Kidney (tissue), 14 donors: ENCODE measurements around the gene TSPAN12. TPM values are rescaled to one million over a fixed set of nuclear protein-coding genes. Genes with fewer than 3 reads are reported as not detected.
A peak's percentile ranks its signal among the peaks of the same experiment; 100 is the strongest.

Experiments used
- DNase-seq, 5 donors: peaks; one replicate each; pipeline ENCODE4 v3.0.0-alpha.2; 2013 to 2020
- FAIRE-seq: peaks from 2 replicates; lab custom pipeline; 2012; peaks lifted over from hg19 to GRCh38; lab: Jason Lieb, UNC
- H3K27ac ChIP-seq, 2 donors: one replicate each; pipeline ENCODE4 v1.7.0; 2013; ENCODE audit warnings: low read depth in 2 of 2, low read length in 2 of 2, inconsistent platforms in 1 of 2
- H3K27me3 ChIP-seq: one replicate; pipeline ENCODE4 v1.7.1; 2013; ENCODE audit warnings: low read length, inconsistent platforms; ENCODE audit not compliant: control insufficient read depth, insufficient read depth
- H3K36me3 ChIP-seq, 3 donors: one replicate each; pipeline versions ENCODE4 v1.7.0 to v1.7.1; 2013; ENCODE audit warnings: low read length in 3 of 3, control low read depth in 1 of 3, inconsistent platforms in 1 of 3; ENCODE audit not compliant: insufficient read depth in 3 of 3, control insufficient read depth in 2 of 3
- H3K4me1 ChIP-seq, 3 donors: one replicate each; pipeline versions ENCODE4 v1.7.0 to v1.7.1; 2013; ENCODE audit warnings: low read length in 3 of 3, inconsistent platforms in 1 of 3, low read depth in 1 of 3; ENCODE audit not compliant: control insufficient read depth in 2 of 3, insufficient read depth in 2 of 3
- H3K4me3 ChIP-seq, 3 donors: one replicate each; pipeline versions ENCODE4 v1.7.0 to v1.8.1; 2013; ENCODE audit warnings: low read length in 3 of 3, control low read depth in 1 of 3, inconsistent platforms in 1 of 3
- H3K9ac ChIP-seq, 3 donors: one replicate each; pipeline versions ENCODE4 v1.7.0 to v1.7.1; 2013; ENCODE audit warnings: low read length in 3 of 3, control low read depth in 1 of 3, inconsistent platforms in 1 of 3
- H3K9me3 ChIP-seq, 3 donors: one replicate each; pipeline versions ENCODE4 v1.7.0 to v1.7.1; 2013; ENCODE audit warnings: low read length in 3 of 3, control low read depth in 1 of 3, inconsistent platforms in 1 of 3; ENCODE audit not compliant: control insufficient read depth in 2 of 3, insufficient read depth in 1 of 3
- intact Hi-C: fragments of 100-400 bp; cut with DNase I; formaldehyde crosslinking; loops from one replicate; pipeline ENCODE4 v1.11.1; 2022
- polyA plus RNA-seq: library from polyadenylated mRNA; stranded (reverse); fragments of 350-450 nt; fragmentation: Illumina TruSeq; extraction: RNeasy Lipid Tissue Mini Kit (QIAGEN cat#74804); gene quantifications from one replicate; pipeline ENCODE4 v1.2.3, GENCODE V29; 2014; ENCODE audit warnings: low read depth, low replicate concordance; ENCODE audit not compliant: insufficient read depth
- total RNA-seq: library from RNA; stranded (reverse); fragmentation: NEBNext Ultra II Directional; extraction: Animal tissue kit (Norgen Biotek cat#: 25700); gene quantifications from one replicate; pipeline ENCODE4 v1.2.1, GENCODE V29; 2021
- TF ChIP-seq, protein P1 (sequence below): IDR thresholded peaks from 3 replicates; pipeline ENCODE4 v1.5.1; 2012; ENCODE audit warnings: mild to moderate bottlenecking, moderate library complexity, borderline replicate concordance; ENCODE audit not compliant: insufficient read depth; ENCODE audit errors: extremely low read depth
- donor health status: control.
- donor health status: control.
- donor health status: control.
- donor health status: control.
- donor health status: control.
- donor health status: DM: yes; HTN: yes; CAD: no.
- donor health status: Normal renal cell carcinoma (clear cell type).

Gene TSPAN12
- total and polyA plus RNA-seq, 2 donors from 2014 or later, result 44.2 to 76.5 TPM

- Histone ChIP-seq H3K27ac (peak overlapping the region; percentile 53 to 73), H3K4me3 (peak overlapping the region in 2 of 3 donors; percentile 9 to 13), H3K9me3 (no peaks in the 10 kb centered on the region), H3K9ac (no peak overlapping the region), H3K36me3 (peaks cover 0 to 4% (median 2%) of the 10 kb centered on the region in 3 donors), H3K27me3 (no peaks in the 10 kb centered on the region), H3K4me1 (peaks cover 3 to 73% (median 12%) of the 10 kb centered on the region in 3 donors)
- TF ChIP-seq, protein P1, sequence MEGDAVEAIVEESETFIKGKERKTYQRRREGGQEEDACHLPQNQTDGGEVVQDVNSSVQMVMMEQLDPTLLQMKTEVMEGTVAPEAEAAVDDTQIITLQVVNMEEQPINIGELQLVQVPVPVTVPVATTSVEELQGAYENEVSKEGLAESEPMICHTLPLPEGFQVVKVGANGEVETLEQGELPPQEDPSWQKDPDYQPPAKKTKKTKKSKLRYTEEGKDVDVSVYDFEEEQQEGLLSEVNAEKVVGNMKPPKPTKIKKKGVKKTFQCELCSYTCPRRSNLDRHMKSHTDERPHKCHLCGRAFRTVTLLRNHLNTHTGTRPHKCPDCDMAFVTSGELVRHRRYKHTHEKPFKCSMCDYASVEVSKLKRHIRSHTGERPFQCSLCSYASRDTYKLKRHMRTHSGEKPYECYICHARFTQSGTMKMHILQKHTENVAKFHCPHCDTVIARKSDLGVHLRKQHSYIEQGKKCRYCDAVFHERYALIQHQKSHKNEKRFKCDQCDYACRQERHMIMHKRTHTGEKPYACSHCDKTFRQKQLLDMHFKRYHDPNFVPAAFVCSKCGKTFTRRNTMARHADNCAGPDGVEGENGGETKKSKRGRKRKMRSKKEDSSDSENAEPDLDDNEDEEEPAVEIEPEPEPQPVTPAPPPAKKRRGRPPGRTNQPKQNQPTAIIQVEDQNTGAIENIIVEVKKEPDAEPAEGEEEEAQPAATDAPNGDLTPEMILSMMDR, result no peak
- DNase-seq (peak in 1 of 5 donors; percentile 37), FAIRE-seq (peak; percentile 96)
- intact Hi-C loops, result no loop called here
Observed at GRCh38 chr7:120841608-120842007, 16.3 kb downstream of the TSPAN12 start.

GRCh38 chr7:120838281-120838682 lies 19.7 kb downstream of the TSPAN12 start:
- no peaks in the 10 kb centered on the region for H3K9me3 ChIP-seq
- H3K36me3 ChIP-seq, result peaks cover 0 to 4% (median 2%) of the 10 kb centered on the region in 3 donors
- intact Hi-C loops, result no loop called here
- FAIRE-seq (no peak), DNase-seq (no peak)
- no peak overlapping the region for H3K9ac ChIP-seq
- H3K4me1 ChIP-seq, result peaks cover under 1 to 51% (median 5%) of the 10 kb centered on the region in 3 donors
- TF ChIP-seq, protein P1, result no peak
- H3K27ac ChIP-seq, result peak overlapping the region; percentile 32 to 64
- no peaks in the 10 kb centered on the region for H3K27me3 ChIP-seq
- H3K4me3 ChIP-seq, result peak overlapping the region in 1 of 3 donors; percentile 13

GRCh38 chr7:120837599-120837998 lies 20.3 kb downstream of the TSPAN12 start:
- Histone ChIP-seq H3K4me3 (no peak overlapping the region), H3K9me3 (no peaks in the 10 kb centered on the region), H3K27ac (peak overlapping the region in 1 of 2 donors; percentile 64), H3K27me3 (no peaks in the 10 kb centered on the region), H3K36me3 (peaks cover 0 to 4% (median 2%) of the 10 kb centered on the region in 3 donors), H3K4me1 (peaks cover 0 to 46% (median 2%) of the 10 kb centered on the region in 3 donors), H3K9ac (no peak overlapping the region)
- DNase-seq (peak in 2 of 5 donors; percentile 49 to 71), FAIRE-seq (no peak)
- intact Hi-C loops, result no loop called here
- TF ChIP-seq, protein P1, result no peak
